IMR-90 (cell line): ENCODE results near the gene BROX. TPM values are rescaled to one million over a fixed set of nuclear protein-coding genes. Genes with fewer than 3 reads are reported as not detected.

ENCODE experiments used
- ATAC-seq: fragments of 200-7000 bp; cut with Tn5 transposase; 2 replicates; pipeline ENCODE4 v1.9.1; 2020; ENCODE audit warnings: low read depth, mild to moderate bottlenecking, moderate library complexity
- BruUV-seq: library from RNA; stranded (reverse); fragments of 400-500 nt; replicated peaks from 2 replicates; lab custom pipeline; 2021; lab: Mats Ljungman, UMichigan
- CTCF ChIA-PET: fragments of 300-600 bp; formaldehyde crosslinking; extraction: SDS; loops from one replicate; lab custom pipeline; 2021; ENCODE audit warnings: antibody characterized with exemption; lab: Yijun Ruan, JAX
- POLR2A ChIA-PET: fragments of 300-600 bp; sonication (Branson Sonifier 250); formaldehyde crosslinking; loops from one replicate; lab custom pipeline; 2022; ENCODE audit warnings: antibody characterized with exemption; ENCODE audit not compliant: unreplicated experiment; lab: Charles Lee
- DNase-seq: peaks from one replicate; pipeline ENCODE4 v3.0.0; 2013
- H2AFZ ChIP-seq: replicated peaks from 2 replicates; pipeline ENCODE3; 2013; ENCODE audit warnings: low read length, mild to moderate bottlenecking; ENCODE audit not compliant: poor library complexity
- H2AK5ac ChIP-seq: 2 replicates; pipeline ENCODE4 v1.6.1; 2013; ENCODE audit warnings: low read depth, low read length, inconsistent platforms
- H2AK9ac ChIP-seq: replicated peaks from 2 replicates; pipeline ENCODE3; 2013; ENCODE audit warnings: mild to moderate bottlenecking, low read depth, low read length, moderate library complexity; ENCODE audit not compliant: poor library complexity
- H2BK120ac ChIP-seq: 2 replicates; pipeline ENCODE4 v1.6.1; 2013; ENCODE audit warnings: low read depth, low read length, inconsistent platforms
- H2BK15ac ChIP-seq: 3 replicates; pipeline ENCODE4 v1.6.1; 2013; ENCODE audit warnings: low read depth, low read length, inconsistent platforms
- H2BK20ac ChIP-seq: 2 replicates; pipeline ENCODE4 v1.6.1; 2013; ENCODE audit warnings: low read depth, mild to moderate bottlenecking, inconsistent platforms, low read length, moderate library complexity
- H2BK5ac ChIP-seq: 2 replicates; pipeline ENCODE4 v1.6.1; 2013; ENCODE audit warnings: mild to moderate bottlenecking, low read depth, low read length, inconsistent platforms; ENCODE audit not compliant: poor library complexity, severe bottlenecking
- H3K14ac ChIP-seq: replicated peaks from 2 replicates; pipeline ENCODE4 v1.6.1; 2013; ENCODE audit warnings: low read depth, low read length, inconsistent platforms
- H3K18ac ChIP-seq: 2 replicates; pipeline ENCODE4 v1.6.1; 2013; ENCODE audit warnings: low read depth, low read length, control low read depth
- H3K23ac ChIP-seq: 2 replicates; pipeline ENCODE4 v1.6.1; 2013; ENCODE audit warnings: low read depth, low read length, inconsistent platforms
- H3K27ac ChIP-seq: 2 replicates; pipeline ENCODE4 v1.5.1; 2013; ENCODE audit warnings: mild to moderate bottlenecking, control low read depth, low read length; ENCODE audit not compliant: insufficient read depth
- H3K27me3 ChIP-seq: 2 replicates; pipeline ENCODE4 v1.6.1; 2013; ENCODE audit warnings: low read length; ENCODE audit not compliant: control insufficient read depth, insufficient read depth
- H3K36me3 ChIP-seq: 2 replicates; pipeline ENCODE4 v1.6.1; 2013; ENCODE audit warnings: low read length, mixed read lengths; ENCODE audit not compliant: control insufficient read depth, insufficient read depth
- H3K4ac ChIP-seq: 2 replicates; pipeline ENCODE4 v1.6.1; 2013; ENCODE audit warnings: low read depth, low read length, inconsistent platforms
- H3K4me1 ChIP-seq: 2 replicates; pipeline ENCODE4 v1.6.1; 2013; ENCODE audit warnings: low read length, mixed read lengths; ENCODE audit not compliant: control insufficient read depth, insufficient read depth
- H3K4me2 ChIP-seq: 2 replicates; pipeline ENCODE4 v1.6.1; 2013; ENCODE audit warnings: low read depth, mild to moderate bottlenecking, control low read depth, low read length, moderate library complexity
- H3K4me3 ChIP-seq: 2 replicates; pipeline ENCODE4 v1.5.1; 2013; ENCODE audit warnings: low read depth, mild to moderate bottlenecking, control low read depth, low read length, moderate library complexity; ENCODE audit not compliant: insufficient read depth
- H3K56ac ChIP-seq: 2 replicates; pipeline ENCODE4 v1.6.1; 2013; ENCODE audit warnings: low read length, inconsistent platforms; ENCODE audit not compliant: insufficient read depth; ENCODE audit errors: extremely low read depth
- H3K79me1 ChIP-seq, 2 experiments: 2 replicates each; pipeline ENCODE4 v1.6.1; 2013; ENCODE audit warnings: low read length in 2 of 2, inconsistent platforms in 1 of 2, low read depth in 1 of 2
- H3K9ac ChIP-seq: 2 replicates; pipeline ENCODE4 v1.6.1; 2013; ENCODE audit warnings: low read depth, low read length, control low read depth
- H3K9me1 ChIP-seq: 2 replicates; pipeline ENCODE4 v1.6.1; 2013; ENCODE audit warnings: low read length, inconsistent platforms; ENCODE audit not compliant: insufficient read depth
- H3K9me3 ChIP-seq: 2 replicates; pipeline ENCODE4 v1.6.1; 2013; ENCODE audit warnings: low read length; ENCODE audit not compliant: control insufficient read depth, insufficient read depth
- H4K20me1 ChIP-seq: 2 replicates; pipeline ENCODE4 v1.6.1; 2013; ENCODE audit warnings: low read length, inconsistent platforms; ENCODE audit not compliant: insufficient read depth
- H4K5ac ChIP-seq: 2 replicates; pipeline ENCODE4 v1.6.1; 2013; ENCODE audit warnings: mild to moderate bottlenecking, low read depth, low read length, control low read depth
- H4K8ac ChIP-seq, 2 experiments: 2 replicates each; pipeline ENCODE4 v1.6.1; 2013; ENCODE audit warnings: low read depth in 2 of 2, low read length in 2 of 2, control low read depth in 1 of 2, inconsistent platforms in 1 of 2
- H4K91ac ChIP-seq: 2 replicates; pipeline ENCODE4 v1.6.1; 2013; ENCODE audit warnings: low read depth, low read length, inconsistent platforms; ENCODE audit not compliant: insufficient read depth
- BHLHE40 ChIP-seq: fragments of 150-350 bp; IDR thresholded peaks from 2 replicates; pipeline ENCODE4 v1.6.1; 2016; ENCODE audit warnings: mild to moderate bottlenecking, low read depth, low read length
- CEBPB ChIP-seq: IDR thresholded peaks from 2 replicates; pipeline ENCODE4 v1.6.1; 2012; ENCODE audit warnings: low read depth, low read length, improper control_type of control experiment
- CHD1 ChIP-seq: IDR thresholded peaks from 2 replicates; pipeline ENCODE4 v1.6.1; 2012; ENCODE audit warnings: low read depth, low read length, improper control_type of control experiment
- CTCF ChIP-seq: conservative IDR thresholded peaks from 2 replicates; pipeline ENCODE4 v1.5.1; 2012; ENCODE audit warnings: mild to moderate bottlenecking, low read depth, low read length, improper control_type of control experiment
- FOS ChIP-seq: fragments of 150-350 bp; IDR thresholded peaks from 2 replicates; pipeline ENCODE4 v1.6.1; 2016; ENCODE audit warnings: low read depth, low read length
- MAZ ChIP-seq: IDR thresholded peaks from 2 replicates; pipeline ENCODE4 v1.6.1; 2012; ENCODE audit warnings: low read depth, mild to moderate bottlenecking, low read length, improper control_type of control experiment, moderate library complexity, borderline replicate concordance
- MXI1 ChIP-seq: IDR thresholded peaks from 2 replicates; pipeline ENCODE4 v1.6.1; 2012; ENCODE audit warnings: low read depth, mild to moderate bottlenecking, low read length, moderate library complexity, borderline replicate concordance
- NFE2L2 ChIP-seq: fragments of 150-350 bp; IDR thresholded peaks from 2 replicates; pipeline ENCODE4 v1.6.1; 2016; ENCODE audit warnings: low read depth, mild to moderate bottlenecking, low read length
- RCOR1 ChIP-seq: IDR thresholded peaks from 2 replicates; pipeline ENCODE4 v1.6.1; 2012; ENCODE audit warnings: mild to moderate bottlenecking, low read length, improper control_type of control experiment; ENCODE audit not compliant: insufficient replicate concordance
- RFX5 ChIP-seq: IDR thresholded peaks from 2 replicates; pipeline ENCODE4 v1.8.0; 2012; ENCODE audit warnings: low read depth, mild to moderate bottlenecking, low read length, moderate library complexity
- SMC3 ChIP-seq: fragments of 150-350 bp; IDR thresholded peaks from 2 replicates; pipeline ENCODE4 v1.6.1; 2016; ENCODE audit warnings: low read depth, mild to moderate bottlenecking, antibody characterized with exemption, low read length, moderate library complexity
- WGBS, 2 experiments: methylation state at CpG; one replicate each; pipeline versions ENCODE4 v1.1.5 to v1.1.7; 2013; ENCODE audit warnings: missing lambda C conversion rate in 2 of 2; ENCODE audit not compliant: insufficient read length in 1 of 2; ENCODE audit errors: extremely low coverage in 2 of 2; 5-methylcytosine and 5-hydroxymethylcytosine counted together
- dilution Hi-C: fragments of 300-500 bp; cut with HindIII; formaldehyde crosslinking; loops from one replicate; pipeline ENCODE4 v1.14.3; 2018; ENCODE audit warnings: low sequenced_read_pairs; ENCODE audit not compliant: unreplicated experiment
- in situ Hi-C: fragments of 300-500 bp; cut with MboI; formaldehyde crosslinking; loops from 3 replicates; pipeline ENCODE4 v1.14.3; 2019; ENCODE audit warnings: low sequenced_read_pairs, inconsistent platforms, mixed read lengths
- intact Hi-C: fragments of 100-400 bp; cut with micrococcal nuclease; formaldehyde crosslinking; loops from 2 replicates; pipeline ENCODE4 v1.10.0; 2022
- polyA plus RNA-seq, 3 experiments: library from polyadenylated mRNA; depleted of rRNA; stranded (reverse); fragments of >200 nt; gene quantifications; 2 replicates each; pipeline ENCODE4 v1.2.3, GENCODE V29; 2012; ENCODE audit warnings: low replicate concordance in 1 of 3
- total RNA-seq: library from RNA; depleted of rRNA; stranded (reverse); fragments of >200 nt; gene quantifications from 2 replicates; pipeline ENCODE4 v1.2.3, GENCODE V29; 2012
- TF ChIP-seq, protein P1 (sequence below): fragments of 150-350 bp; IDR thresholded peaks from 2 replicates; pipeline ENCODE4 v1.6.1; 2017; ENCODE audit warnings: mild to moderate bottlenecking, antibody characterized with exemption, low read length, low read depth

The BROX gene
- total and polyA plus RNA-seq, 2 of the 4 experiments (the other 2 are of a cell fraction): 6.8 to 43.4 TPM

DNA sequence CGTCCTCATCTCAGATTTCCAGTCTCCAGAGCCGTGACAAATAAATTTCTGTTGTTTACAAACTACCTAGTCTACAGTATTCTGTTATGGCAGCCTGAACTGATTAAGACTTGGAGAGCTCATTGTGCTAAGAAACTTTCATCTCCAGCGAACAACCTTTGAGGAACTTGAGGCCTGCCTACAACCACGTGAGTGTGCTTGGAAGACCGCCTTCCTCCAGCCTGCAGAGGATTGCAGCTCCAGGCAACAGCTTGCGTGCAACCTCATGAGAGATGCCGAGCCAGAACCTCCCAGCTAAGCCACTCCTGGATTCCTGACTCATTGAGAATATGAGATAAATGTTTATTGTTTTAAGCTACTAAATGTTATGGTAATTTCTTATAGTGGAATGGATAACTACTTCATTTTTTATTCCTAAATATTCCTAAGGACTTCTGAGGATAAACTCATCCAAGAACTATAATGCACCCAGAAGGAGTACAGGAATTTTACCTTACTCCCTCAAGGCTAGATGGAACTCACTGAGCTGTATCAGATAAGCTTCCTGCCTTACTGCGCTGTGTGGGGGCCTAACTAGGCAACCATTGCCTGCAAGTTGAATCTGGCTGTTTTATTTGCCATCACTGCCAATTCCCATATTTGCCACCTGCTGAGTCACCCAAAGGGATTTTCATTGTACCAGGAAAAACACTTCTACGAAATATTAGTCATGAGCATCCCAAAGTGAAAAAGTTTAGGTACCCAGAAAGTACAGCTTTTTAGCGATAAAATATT is 42.2 kb downstream of the BROX start:
- Histone ChIP-seq H3K56ac (no peak overlapping the region), H3K4ac (no peak overlapping the region), H3K36me3 (no peaks in the 10 kb centered on the region), H4K5ac (no peak overlapping the region), H3K27me3 (0 out of 2 replicates have a peak, but pooled peaks cover 2% of the 10 kb centered on the region), H2BK20ac (no peak overlapping the region), H2AFZ (no peak overlapping the region), H2AK5ac (no peak overlapping the region), H4K20me1 (no peaks in the 10 kb centered on the region), H3K23ac (no peak overlapping the region), H3K9me1 (no peaks in the 10 kb centered on the region; the same call in 1 of the 2 replicates), H3K4me3 (no peak overlapping the region), H3K27ac (peak overlapping the region; percentile 16; the same call in 1 of the 2 replicates), H3K9me3 (no peaks in the 10 kb centered on the region), H3K14ac (no peak overlapping the region), H3K4me1 (no peaks in the 10 kb centered on the region), H3K4me2 (peak overlapping the region; percentile 35; the same call in 1 of the 2 replicates), H4K8ac (no peak overlapping the region), H2BK5ac (no peak overlapping the region), H3K9ac (no peak overlapping the region), H2AK9ac (no peak overlapping the region), H3K79me1 (no peaks in the 10 kb centered on the region), H2BK120ac (no peak overlapping the region), H4K91ac (no peak overlapping the region), H3K18ac (no peak overlapping the region), H2BK15ac (no peak overlapping the region)
- intact Hi-C loops (no loop called here), in situ Hi-C loops (no loop called here), dilution Hi-C loops (no loop called here)
- no peak for TF ChIP-seq CTCF
- no peak for TF ChIP-seq MAZ
- TF ChIP-seq RFX5: peak; percentile 40; the same call in 1 of the 2 replicates
- peak; percentile 77 for TF ChIP-seq CEBPB
- no peak for TF ChIP-seq SMC3
- no peak for TF ChIP-seq MXI1
- TF ChIP-seq NFE2L2: peak; percentile 35; the same call in 1 of the 2 replicates
- TF ChIP-seq CHD1: no peak
- peak; percentile 22; the same call in 1 of the 2 replicates for TF ChIP-seq BHLHE40
- peak; percentile 11; the same call in 1 of the 2 replicates for TF ChIP-seq FOS
- no peak for TF ChIP-seq RCOR1
- TF ChIP-seq, protein P1, sequence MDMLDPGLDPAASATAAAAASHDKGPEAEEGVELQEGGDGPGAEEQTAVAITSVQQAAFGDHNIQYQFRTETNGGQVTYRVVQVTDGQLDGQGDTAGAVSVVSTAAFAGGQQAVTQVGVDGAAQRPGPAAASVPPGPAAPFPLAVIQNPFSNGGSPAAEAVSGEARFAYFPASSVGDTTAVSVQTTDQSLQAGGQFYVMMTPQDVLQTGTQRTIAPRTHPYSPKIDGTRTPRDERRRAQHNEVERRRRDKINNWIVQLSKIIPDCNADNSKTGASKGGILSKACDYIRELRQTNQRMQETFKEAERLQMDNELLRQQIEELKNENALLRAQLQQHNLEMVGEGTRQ: 0 out of 2 replicates have a peak, but pooled peaks have one; percentile 32
- POLR2A ChIA-PET: no interaction called here
- CTCF ChIA-PET: interaction anchor here (1.0 kb wide), 1 partner anchor 17 kb away, joined by 4 read pairs; the partner anchor contains the start of gene FAM177B
- 47% methylated on average over 5 of the region's 10 CpGs; no CpG with 5 or more reads in 1 of the 2 experiments for WGBS, 2 experiments
- BruUV-seq: no TSS peak
- ATAC-seq: peak; percentile 95
- DNase-seq: peak; percentile 96
